Umbilical cord (tissue), 2 donors: ENCODE results near the gene VPS41. TPM values are rescaled to one million over a fixed set of nuclear protein-coding genes. Genes with fewer than 3 reads are reported as not detected.

Experiments
- DNase-seq: peaks from one replicate; pipeline ENCODE4 v3.0.0-alpha.2; 2015; ENCODE audit warnings: low spot score
- total RNA-seq: library from RNA; depleted of rRNA; stranded (reverse); fragments of >200 nt; gene quantifications from one replicate; pipeline ENCODE4 v1.2.3, GENCODE V29; 2014; ENCODE audit warnings: low replicate concordance; ENCODE audit not compliant: insufficient read depth

VPS41 gene
- total RNA-seq, 1 donor from 2014 or later = 30.8 TPM

GRCh38 chr7:38907066-38907465 lies 1.9 kb downstream of the VPS41 start:
- DNase-seq = no peak

- DNase-seq = peak; percentile 57
Measured at GRCh38 chr7:38905056-38905759, 3.8 kb downstream of the VPS41 start.

GRCh38 chr7:38903057-38903456 lies 5.9 kb downstream of the VPS41 start:
- DNase-seq = no peak

- DNase-seq = peak; percentile 10
Measured at GRCh38 chr7:38902449-38902848, 6.5 kb downstream of the VPS41 start.

GRCh38 chr7:38893061-38893460 lies 15.9 kb downstream of the VPS41 start:
- DNase-seq = no peak

- no peak for DNase-seq
Measured at GRCh38 chr7:38890597-38890996, 18.4 kb downstream of the VPS41 start.

- DNase-seq = no peak
Measured at GRCh38 chr7:38889872-38890432, 19.0 kb downstream of the VPS41 start.

GRCh38 chr7:38889079-38889478 lies 19.9 kb downstream of the VPS41 start:
- DNase-seq = no peak

GRCh38 chr7:38886265-38886664 lies 22.7 kb downstream of the VPS41 start:
- DNase-seq = no peak

GRCh38 chr7:38883706-38884105 lies 25.3 kb downstream of the VPS41 start:
- no peak for DNase-seq

- no peak for DNase-seq
Measured at GRCh38 chr7:38881947-38882684, 26.9 kb downstream of the VPS41 start.

- DNase-seq = no peak
Measured at GRCh38 chr7:38881015-38881414, 28.0 kb downstream of the VPS41 start.

GRCh38 chr7:38880454-38880853 lies 28.5 kb downstream of the VPS41 start:
- peak; percentile 9 for DNase-seq

GRCh38 chr7:38880035-38880434 lies 29.0 kb downstream of the VPS41 start:
- DNase-seq = no peak

GRCh38 chr7:38878694-38879457 lies 30.1 kb downstream of the VPS41 start:
- no peak for DNase-seq

GRCh38 chr7:38873433-38873832 lies 35.6 kb downstream of the VPS41 start:
- DNase-seq = peak; percentile 17

- DNase-seq = no peak
Measured at GRCh38 chr7:38872202-38872601, 36.8 kb downstream of the VPS41 start.

- no peak for DNase-seq
Measured at GRCh38 chr7:38870147-38870546, 38.8 kb downstream of the VPS41 start.

- peak; percentile 53 for DNase-seq
Measured at GRCh38 chr7:38863601-38864291, 45.2 kb downstream of the VPS41 start.

GRCh38 chr7:38862666-38863065 lies 46.3 kb downstream of the VPS41 start:
- no peak for DNase-seq

- peak; percentile 48 for DNase-seq
Measured at GRCh38 chr7:38858259-38858884, 50.6 kb downstream of the VPS41 start.
